Gastroesophageal sphincter (tissue), 4 donors: ENCODE data around the gene PHF8. TPM values are rescaled to one million over a fixed set of nuclear protein-coding genes. Genes with fewer than 3 reads are reported as not detected.

ENCODE experiments used
- ATAC-seq: fragments of 150-250 bp; one replicate; pipeline ENCODE4 v1.9.1; 2016; ENCODE audit warnings: mild to moderate bottlenecking, moderate library complexity
- H3K27ac ChIP-seq, 4 donors: fragments of 200-600 bp; sonication (generic) in 3 of 4; 1 replicate in 3 of 4; 2 replicates in 1 of 4; pipeline ENCODE4 v1.5.1; 2016 to 2019
- H3K27me3 ChIP-seq: fragments of 200-600 bp; sonication (generic); one replicate; pipeline ENCODE4 v1.5.1; 2019
- H3K36me3 ChIP-seq, 2 donors: fragments of 200-600 bp; sonication (generic); one replicate each; pipeline ENCODE4 v1.5.1; 2019; ENCODE audit warnings: control low read depth in 1 of 2
- H3K4me1 ChIP-seq, 3 donors: fragments of 200-600 bp; sonication (generic); 1 replicate in 2 of 3; 2 replicates in 1 of 3; pipeline ENCODE4 v1.5.1; 2016 to 2019; ENCODE audit warnings: control low read depth in 2 of 3
- H3K4me3 ChIP-seq, 2 donors: fragments of 200-600 bp; sonication (generic); one replicate each; pipeline ENCODE4 v1.5.1; 2019; ENCODE audit warnings: mild to moderate bottlenecking in 1 of 2, moderate library complexity in 1 of 2
- H3K9me3 ChIP-seq, 3 donors: fragments of 200-600 bp; sonication (generic); one replicate each; pipeline ENCODE4 v1.5.1; 2017 to 2019; ENCODE audit warnings: control low read depth in 2 of 3
- CTCF ChIP-seq, 4 experiments: fragments of 200-600 bp in 2 of 4; fragments of 450-650 bp in 2 of 4; sonication (generic) in 1 of 4; IDR thresholded peaks; one replicate each; pipeline ENCODE4 v1.5.1; 2017 to 2019; ENCODE audit warnings: antibody characterized with exemption in 4 of 4, mild to moderate bottlenecking in 2 of 4, moderate library complexity in 2 of 4
- EP300 ChIP-seq: sonication (generic); formaldehyde crosslinking; IDR thresholded peaks from one replicate; pipeline ENCODE4 v1.6.1; 2017; ENCODE audit warnings: antibody characterized with exemption, mild to moderate bottlenecking
- POLR2A ChIP-seq, 2 donors: fragments of 450-650 bp; IDR thresholded peaks; one replicate each; pipeline ENCODE4 v1.6.1; 2017; ENCODE audit warnings: antibody characterized with exemption in 2 of 2, mild to moderate bottlenecking in 2 of 2, moderate library complexity in 1 of 2
- POLR2AphosphoS5 ChIP-seq: sonication (generic); formaldehyde crosslinking; IDR thresholded peaks from one replicate; pipeline ENCODE4 v1.6.1; 2017; ENCODE audit warnings: antibody characterized with exemption
- WGBS, 2 donors: methylation state at CpG; one replicate each; pipeline ENCODE4 v1.1.5; 2018; ENCODE audit warnings: low coverage in 1 of 2; 5-methylcytosine and 5-hydroxymethylcytosine counted together
- small RNA-seq, 4 donors: library from RNA; depleted of rRNA; stranded (forward); fragments of <200 nt; gene quantifications; one replicate each; pipeline ENCODE3, GENCODE V24; 2016
- total RNA-seq, 4 donors: library from RNA; depleted of rRNA; stranded (reverse); fragments of >200 nt; gene quantifications; one replicate each; pipeline ENCODE4 v1.1.0, GENCODE V29; 2016

The PHF8 gene
- total RNA-seq, 4 donors from 2014 or later, result 12.0 to 34.7 (median 21.0) TPM

GRCh38 chrX:53930515-53931380 lies 113.5 kb downstream of the PHF8 start:
- H3K9me3 ChIP-seq, result no peaks in the 10 kb centered on the region
- H3K27me3 ChIP-seq, result no peaks in the 10 kb centered on the region
- no peak overlapping the region for H3K4me3 ChIP-seq
- 65 to 81% methylated on average over 3 to 4 of the region's 5 CpGs for WGBS, 2 donors
- ATAC-seq, result no peak
- no peak overlapping the region for H3K27ac ChIP-seq
- TF ChIP-seq CTCF (IDR thresholded peaks at IDR 0.05) (no peak), POLR2A (IDR thresholded peaks at IDR 0.05) (no peak), EP300 (no peak), POLR2AphosphoS5 (no peak)
- no peaks in the 10 kb centered on the region for H3K36me3 ChIP-seq
- no peaks in the 10 kb centered on the region for H3K4me1 ChIP-seq

- ATAC-seq, result no peak
- Histone ChIP-seq H3K27ac (no peak overlapping the region), H3K4me1 (no peaks in the 10 kb centered on the region), H3K9me3 (no peaks in the 10 kb centered on the region), H3K4me3 (no peak overlapping the region), H3K36me3 (no peaks in the 10 kb centered on the region), H3K27me3 (no peaks in the 10 kb centered on the region)
- 76% methylated on average over 4 of the region's 5 CpGs; no CpG with 5 or more reads in 1 of the 2 donors for WGBS, 2 donors
- TF ChIP-seq POLR2A (IDR thresholded peaks at IDR 0.05), result no peak
Observed at GRCh38 chrX:53926030-53926429, 118.2 kb downstream of the PHF8 start.

DNA sequence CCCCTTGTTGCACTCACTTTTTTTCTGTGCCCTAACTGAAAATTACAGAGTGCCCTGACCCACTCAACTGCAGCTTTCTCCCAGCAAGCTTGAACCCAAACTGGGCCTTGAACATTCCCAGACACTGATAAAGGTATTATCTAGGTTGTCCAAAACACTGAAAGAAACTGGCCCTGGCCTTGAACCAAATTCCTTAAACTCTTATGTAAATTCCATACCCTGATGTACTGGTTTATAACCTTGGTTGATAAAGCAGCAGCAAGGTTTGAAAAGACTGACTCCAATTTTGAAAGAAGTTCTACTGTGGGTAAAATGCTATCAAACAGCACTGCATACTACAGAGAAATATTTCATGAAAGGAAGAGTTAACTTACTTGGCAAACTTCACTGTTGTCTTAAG lies 125.6 kb downstream of the PHF8 start:
- TF ChIP-seq CTCF (IDR thresholded peaks at IDR 0.05) (no peak), POLR2AphosphoS5 (no peak), POLR2A (IDR thresholded peaks at IDR 0.05) (no peak), EP300 (no peak)
- Histone ChIP-seq H3K27ac (no peak overlapping the region), H3K4me3 (no peak overlapping the region), H3K9me3 (no peaks in the 10 kb centered on the region), H3K36me3 (no peaks in the 10 kb centered on the region), H3K27me3 (no peaks in the 10 kb centered on the region), H3K4me1 (no peaks in the 10 kb centered on the region)
- ATAC-seq, result no peak

DNA sequence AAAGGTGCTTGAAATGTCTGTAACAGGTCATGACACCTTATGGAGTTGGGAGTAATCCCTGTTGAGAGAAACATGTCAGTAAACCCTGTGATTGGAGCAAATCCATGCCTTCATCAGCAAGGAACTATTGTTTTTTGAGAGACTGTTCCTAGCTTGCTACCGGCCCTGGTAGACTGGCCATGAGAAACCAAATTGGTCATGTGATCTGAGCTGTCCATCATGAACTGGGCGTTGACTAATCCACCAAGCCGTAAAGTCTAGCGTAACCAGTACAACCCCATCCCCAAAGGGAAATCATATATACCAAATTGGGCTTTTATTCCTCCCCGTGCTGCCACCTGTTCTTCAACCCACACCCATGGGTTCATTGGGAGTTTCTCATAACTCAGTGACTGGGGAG lies 143.7 kb downstream of the PHF8 start:
- H3K4me3 ChIP-seq, result no peak overlapping the region
- no peak overlapping the region for H3K27ac ChIP-seq
- no peaks in the 10 kb centered on the region for H3K4me1 ChIP-seq
- no peaks in the 10 kb centered on the region for H3K27me3 ChIP-seq
- 84% methylated on average over 4 of the region's 5 CpGs; no CpG with 5 or more reads in 1 of the 2 donors for WGBS, 2 donors
- TF ChIP-seq POLR2A (IDR thresholded peaks at IDR 0.05) (no peak), CTCF (IDR thresholded peaks at IDR 0.05) (no peak), EP300 (no peak), POLR2AphosphoS5 (no peak)
- no peaks in the 10 kb centered on the region for H3K9me3 ChIP-seq
- H3K36me3 ChIP-seq, result no peaks in the 10 kb centered on the region
- no peak for ATAC-seq

GRCh38 chrX:53895270-53895669 lies 149.0 kb downstream of the PHF8 start:
- TF ChIP-seq POLR2A (IDR thresholded peaks at IDR 0.05) (no peak), CTCF (IDR thresholded peaks at IDR 0.05) (no peak)
- Histone ChIP-seq H3K36me3 (no peaks in the 10 kb centered on the region), H3K9me3 (no peaks in the 10 kb centered on the region), H3K27me3 (no peaks in the 10 kb centered on the region), H3K27ac (no peak overlapping the region), H3K4me1 (no peaks in the 10 kb centered on the region), H3K4me3 (no peak overlapping the region)
- WGBS, 2 donors, result 78 to 93% methylated on average over 2 of the region's 3 CpGs
- no peak for ATAC-seq

Small RNA genes within 50 kb of the gene (small RNA-seq; reads per million reads assigned to genes)
- gene RNA5SP505, result 3.9 to 7.4 (median 6.2) reads per million in 4 donors

Other genes with a start within 250 kb of the PHF8 start
- 1 to 10 TPM; 4.6 to 7.7 (median 6.8) TPM for gene FAM120C, start 138.8 kb upstream of the PHF8 start, total RNA-seq